Activated gamma-delta T cell treated with Interleukin-2 at 50 U/mL for 16 hours (primary cell): Measurements from ENCODE around the gene RMP24.
A peak's percentile ranks its signal among the peaks of the same experiment; 100 is the strongest.
"Not testable (repeated sequence)": the region's sequence is repeated elsewhere in the genome, so short reads cannot be mapped to it uniquely, and the experiment has no call there.

ENCODE experiments used
- DNase-seq: peaks from one replicate; pipeline ENCODE4 v3.0.0-alpha.2; 2020

RMP24 gene

GRCh38 chr18:35972197-35973000, at the start of gene RMP24:
TSS of gene RMP24 (plus strand) at chr18:35972679.
- peak; percentile 90 for DNase-seq

- no peak for DNase-seq
These were observed 48.4 kb upstream of the RMP24 start for GRCh38 chr18:35923939-35924684.

- DNase-seq = no peak
These were observed 45.6 kb upstream of the RMP24 start for GRCh38 chr18:35926884-35927283.

GRCh38 chr18:35927430-35927829, 45.0 kb upstream of the RMP24 start:
- no peak for DNase-seq

- no peak for DNase-seq
These were observed 38.5 kb upstream of the RMP24 start for GRCh38 chr18:35933982-35934381.

GRCh38 chr18:35934891-35935290, 37.6 kb upstream of the RMP24 start:
- no peak for DNase-seq

GRCh38 chr18:35935805-35936204, 36.7 kb upstream of the RMP24 start:
- no peak for DNase-seq

- DNase-seq = no peak
These were observed 35.5 kb upstream of the RMP24 start for GRCh38 chr18:35936951-35937350.

GRCh38 chr18:35938158-35938557, 34.3 kb upstream of the RMP24 start:
- no peak for DNase-seq

- no peak for DNase-seq
These were observed 33.9 kb upstream of the RMP24 start for GRCh38 chr18:35938562-35938961.

- no peak for DNase-seq
These were observed 33.3 kb upstream of the RMP24 start for GRCh38 chr18:35939138-35939537.

- DNase-seq = no peak
These were observed 31.2 kb upstream of the RMP24 start for GRCh38 chr18:35941299-35941698.

GRCh38 chr18:35942133-35942532, 30.3 kb upstream of the RMP24 start:
- DNase-seq = no peak

GRCh38 chr18:35942661-35943060, 29.8 kb upstream of the RMP24 start:
- DNase-seq = no peak

GRCh38 chr18:35948080-35948479, 24.4 kb upstream of the RMP24 start:
- DNase-seq = no peak

- DNase-seq = no peak
These were observed 23.4 kb upstream of the RMP24 start for GRCh38 chr18:35949090-35949489.

- DNase-seq = peak; percentile 40
These were observed 22.4 kb upstream of the RMP24 start for GRCh38 chr18:35949903-35950627.

GRCh38 chr18:35950628-35950982, 21.9 kb upstream of the RMP24 start:
- DNase-seq = no peak

- no peak for DNase-seq
These were observed 18.8 kb upstream of the RMP24 start for GRCh38 chr18:35953688-35954087.

GRCh38 chr18:35956226-35956625, 16.3 kb upstream of the RMP24 start:
- DNase-seq = no peak

GRCh38 chr18:35962320-35962719, 10.2 kb upstream of the RMP24 start:
- no peak for DNase-seq

GRCh38 chr18:35964319-35964718, 8.2 kb upstream of the RMP24 start:
- DNase-seq = no peak

- DNase-seq = not testable (repeated sequence)
These were observed 4.6 kb upstream of the RMP24 start for GRCh38 chr18:35967866-35968265.
